A549 (cell line): ENCODE data around the gene TTC3.

Experiments used
- CTCF ChIP-seq: fragments of >200 bp; sonication (Bioruptor Twin); formaldehyde crosslinking; IDR thresholded peaks from 3 replicates; pipeline ENCODE4 v1.5.1; 2016
- EHMT2 ChIP-seq: fragments of 200-600 bp; sonication (generic); IDR thresholded peaks from 2 replicates; pipeline ENCODE4 v1.6.1; 2016; ENCODE audit warnings: antibody characterized with exemption, low read depth, mild to moderate bottlenecking, moderate library complexity
- MAX ChIP-seq: IDR thresholded peaks from 2 replicates; pipeline ENCODE4 v1.6.1; 2012
- POLR2A ChIP-seq: IDR thresholded peaks from 2 replicates; pipeline ENCODE4 v1.6.1; 2012; ENCODE audit warnings: mild to moderate bottlenecking, low read length
- RCOR1 ChIP-seq: fragments of 150-350 bp; IDR thresholded peaks from 2 replicates; pipeline ENCODE4 v1.6.1; 2014; ENCODE audit warnings: antibody characterized with exemption, low read length, low read depth
- RNF2 ChIP-seq: fragments of 200-600 bp; sonication (generic); IDR thresholded peaks from 2 replicates; pipeline ENCODE4 v1.6.1; 2016; ENCODE audit warnings: low read depth, mild to moderate bottlenecking, antibody characterized with exemption, moderate library complexity, borderline replicate concordance

- no peak for TF ChIP-seq RNF2
- TF ChIP-seq EHMT2, result no peak
- no peak for TF ChIP-seq POLR2A
- no peak for TF ChIP-seq MAX
- TF ChIP-seq CTCF, result no peak
- TF ChIP-seq RCOR1, result no peak
Observed at GRCh38 chr21:37251294-37251634, 178.2 kb downstream of the TTC3 start.
